MM.1S (cell line): ENCODE data around the gene KLHL12.

ENCODE experiments used
- DNase-seq: peaks from one replicate; pipeline ENCODE4 v3.0.0-alpha.2; 2015
- H2AFZ ChIP-seq: fragments of 300-600 bp; sonication (generic); 2 replicates; pipeline ENCODE4 v1.6.0; 2016; ENCODE audit warnings: antibody characterized with exemption, low read length
- H3F3A ChIP-seq: fragments of 300-600 bp; sonication (generic); 2 replicates; pipeline ENCODE4 v1.6.1; 2016; ENCODE audit warnings: mild to moderate bottlenecking, antibody characterized with exemption, low read length, moderate library complexity, mixed read lengths; ENCODE audit not compliant: insufficient read depth
- H3K27ac ChIP-seq: fragments of 300-600 bp; sonication (generic); 2 replicates; pipeline ENCODE4 v1.5.1; 2016; ENCODE audit warnings: mild to moderate bottlenecking, low read length
- H3K27me3 ChIP-seq: fragments of 300-600 bp; sonication (generic); replicated peaks from 2 replicates; pipeline ENCODE4 v1.6.0; 2016; ENCODE audit warnings: low read length; ENCODE audit not compliant: insufficient read depth
- H3K36me3 ChIP-seq: fragments of 300-600 bp; sonication (generic); replicated peaks from 2 replicates; pipeline ENCODE4 v1.6.1; 2016; ENCODE audit warnings: mild to moderate bottlenecking, low read length, mixed read lengths; ENCODE audit not compliant: insufficient read depth
- H3K4me1 ChIP-seq: fragments of 300-600 bp; sonication (generic); 2 replicates; pipeline ENCODE4 v1.6.1; 2016; ENCODE audit warnings: low read length, mixed read lengths
- H3K4me2 ChIP-seq: fragments of 300-600 bp; sonication (generic); 2 replicates; pipeline ENCODE4 v1.6.0; 2016; ENCODE audit warnings: low read depth, low read length
- H3K4me3 ChIP-seq: fragments of 300-600 bp; sonication (generic); 2 replicates; pipeline ENCODE4 v1.5.1; 2016; ENCODE audit warnings: low read length, mixed read lengths
- H3K79me2 ChIP-seq: fragments of 300-600 bp; sonication (generic); 2 replicates; pipeline ENCODE4 v1.6.1; 2016; ENCODE audit warnings: mixed run types, low read length, mixed read lengths
- H3K9ac ChIP-seq: fragments of 300-600 bp; sonication (generic); 2 replicates; pipeline ENCODE4 v1.6.1; 2016; ENCODE audit warnings: low read length, mixed read lengths
- H3K9me2 ChIP-seq: fragments of 300-600 bp; sonication (generic); replicated peaks from 2 replicates; pipeline ENCODE4 v1.6.1; 2016; ENCODE audit warnings: mild to moderate bottlenecking, low read length, mixed read lengths; ENCODE audit not compliant: insufficient read depth
- H3K9me3 ChIP-seq: fragments of 300-600 bp; sonication (generic); replicated peaks from 2 replicates; pipeline ENCODE4 v1.6.1; 2016; ENCODE audit warnings: mild to moderate bottlenecking, low read length, mixed read lengths; ENCODE audit not compliant: insufficient read depth
- H4K20me1 ChIP-seq: fragments of 300-600 bp; sonication (generic); 2 replicates; pipeline ENCODE4 v1.6.1; 2016; ENCODE audit warnings: mild to moderate bottlenecking, low read length, moderate library complexity, mixed read lengths; ENCODE audit not compliant: insufficient read depth
- CTCF ChIP-seq: fragments of 300-600 bp; sonication (generic); IDR thresholded peaks from 2 replicates; pipeline ENCODE4 v1.5.1; 2016; ENCODE audit warnings: antibody characterized with exemption, low read length, mixed read lengths
- EZH2 ChIP-seq: fragments of 300-600 bp; sonication (generic); optimal IDR thresholded peaks from 2 replicates; pipeline ENCODE3; 2017; ENCODE audit warnings: low read depth, mild to moderate bottlenecking, antibody characterized with exemption, low read length, mixed read lengths
- EZH2phosphoT487 ChIP-seq: fragments of 300-600 bp; sonication (generic); IDR thresholded peaks from 2 replicates; pipeline ENCODE4 v1.6.1; 2018; ENCODE audit warnings: antibody characterized with exemption, low read length

Gene KLHL12

GRCh38 chr1:202844259-202844658 lies 82.8 kb downstream of the KLHL12 start:
- Histone ChIP-seq H3K27me3 (no peaks in the 10 kb centered on the region), H3K79me2 (no peaks in the 10 kb centered on the region), H3K27ac (no peak overlapping the region), H2AFZ (no peak overlapping the region), H3K4me3 (no peak overlapping the region), H3K36me3 (no peaks in the 10 kb centered on the region), H3K9ac (no peak overlapping the region), H3F3A (no peaks in the 10 kb centered on the region), H3K9me2 (no peaks in the 10 kb centered on the region), H3K4me1 (no peaks in the 10 kb centered on the region), H3K4me2 (no peak overlapping the region), H3K9me3 (no peaks in the 10 kb centered on the region), H4K20me1 (no peaks in the 10 kb centered on the region)
- DNase-seq = no peak
- TF ChIP-seq CTCF (no peak), EZH2 (no peak), EZH2phosphoT487 (no peak)

GRCh38 chr1:202843081-202843480 lies 84.0 kb downstream of the KLHL12 start:
- no peaks in the 10 kb centered on the region for H3K79me2 ChIP-seq
- no peaks in the 10 kb centered on the region for H3K9me2 ChIP-seq
- H3K4me1 ChIP-seq = no peaks in the 10 kb centered on the region
- H3K9me3 ChIP-seq = no peaks in the 10 kb centered on the region
- H3K27me3 ChIP-seq = no peaks in the 10 kb centered on the region
- no peak overlapping the region for H2AFZ ChIP-seq
- H3K27ac ChIP-seq = no peak overlapping the region
- H3K4me3 ChIP-seq = no peak overlapping the region
- H3K36me3 ChIP-seq = no peaks in the 10 kb centered on the region
- TF ChIP-seq EZH2 = no peak
- TF ChIP-seq EZH2phosphoT487 = no peak
- no peak for TF ChIP-seq CTCF
- no peak for DNase-seq
- no peaks in the 10 kb centered on the region for H4K20me1 ChIP-seq
- no peak overlapping the region for H3K9ac ChIP-seq
- no peak overlapping the region for H3K4me2 ChIP-seq
- H3F3A ChIP-seq = no peaks in the 10 kb centered on the region
